ENCODE data around the gene RPL11. TPM values are rescaled to one million over a fixed set of nuclear protein-coding genes. Genes with fewer than 3 reads are reported as not detected.

Gene RPL11
- total RNA-seq, 4 donors from 2014 or later = 864 to 1,286 (median 1,238) TPM

GRCh38 chr1:23698466-23698865, 6.9 kb downstream of the RPL11 start:
- 59% methylated on average over 5 of the region's 5 CpGs for WGBS
- no peak for TF ChIP-seq POLR2A (IDR thresholded peaks at IDR 0.05)
- TF ChIP-seq CTCF (IDR thresholded peaks at IDR 0.05) = no peak
- no peak for TF ChIP-seq POLR2AphosphoS5 (IDR thresholded peaks at IDR 0.05)
- no peak for TF ChIP-seq EP300 (IDR thresholded peaks at IDR 0.05)
- no peak for DNase-seq (ENCODE audit: low spot score in 2 of 2)
- Histone ChIP-seq H3K27me3 (no peaks in the 10 kb centered on the region), H3K36me3 (peaks cover 89% of the 10 kb centered on the region), H3K9me3 (no peaks in the 10 kb centered on the region), H3K27ac (no peak overlapping the region), H3K4me1 (peaks cover 41% of the 10 kb centered on the region), H3K4me3 (no peak overlapping the region)

GRCh38 chr1:23699280-23700179, 7.9 kb downstream of the RPL11 start:
- whole genome bisulfite sequencing = 64% methylated on average over 7 of the region's 7 CpGs
- H3K27me3 ChIP-seq = no peaks in the 10 kb centered on the region
- no peak for TF ChIP-seq POLR2AphosphoS5 (IDR thresholded peaks at IDR 0.05)
- no peak for TF ChIP-seq EP300 (IDR thresholded peaks at IDR 0.05)
- no peak for TF ChIP-seq POLR2A (IDR thresholded peaks at IDR 0.05)
- TF ChIP-seq CTCF (IDR thresholded peaks at IDR 0.05) = no peak
- peaks cover 34% of the 10 kb centered on the region for H3K4me1 ChIP-seq
- DNase-seq (ENCODE audit: low spot score in 2 of 2) = no peak
- no peaks in the 10 kb centered on the region for H3K9me3 ChIP-seq
- H3K36me3 ChIP-seq = peaks cover 85% of the 10 kb centered on the region
- H3K27ac ChIP-seq = no peak overlapping the region
- no peak overlapping the region for H3K4me3 ChIP-seq

GRCh38 chr1:23701310-23701709, 9.7 kb downstream of the RPL11 start:
- Histone ChIP-seq H3K36me3 (peaks cover 73% of the 10 kb centered on the region), H3K4me3 (no peak overlapping the region), H3K27ac (no peak overlapping the region), H3K9me3 (no peaks in the 10 kb centered on the region), H3K4me1 (peaks cover 17% of the 10 kb centered on the region), H3K27me3 (no peaks in the 10 kb centered on the region)
- WGBS = 96% methylated on average over 2 of the region's 2 CpGs
- TF ChIP-seq POLR2AphosphoS5 (IDR thresholded peaks at IDR 0.05) (no peak), CTCF (IDR thresholded peaks at IDR 0.05) (no peak), EP300 (IDR thresholded peaks at IDR 0.05) (no peak), POLR2A (IDR thresholded peaks at IDR 0.05) (no peak)
- no peak for DNase-seq (ENCODE audit: low spot score in 2 of 2)

- DNase-seq (ENCODE audit: low spot score in 2 of 2) = no peak
- TF ChIP-seq POLR2AphosphoS5 (IDR thresholded peaks at IDR 0.05) = no peak
- TF ChIP-seq POLR2A (IDR thresholded peaks at IDR 0.05) = no peak
- no peak for TF ChIP-seq EP300 (IDR thresholded peaks at IDR 0.05)
- no peak for TF ChIP-seq CTCF (IDR thresholded peaks at IDR 0.05)
- Histone ChIP-seq H3K27me3 (no peaks in the 10 kb centered on the region), H3K9me3 (no peaks in the 10 kb centered on the region), H3K36me3 (peaks cover 66% of the 10 kb centered on the region), H3K27ac (no peak overlapping the region), H3K4me3 (no peak overlapping the region), H3K4me1 (peaks cover 13% of the 10 kb centered on the region)
- 78% methylated on average over 5 of the region's 5 CpGs for WGBS
These were observed 10.4 kb downstream of the RPL11 start for GRCh38 chr1:23701996-23702395.

- no peak for DNase-seq (ENCODE audit: low spot score in 2 of 2)
- Histone ChIP-seq H3K9me3 (no peaks in the 10 kb centered on the region), H3K27me3 (no peaks in the 10 kb centered on the region), H3K4me3 (no peak overlapping the region), H3K4me1 (no peaks in the 10 kb centered on the region), H3K27ac (no peak overlapping the region), H3K36me3 (peaks cover 46% of the 10 kb centered on the region)
- TF ChIP-seq POLR2A (IDR thresholded peaks at IDR 0.05) = no peak
- TF ChIP-seq EP300 (IDR thresholded peaks at IDR 0.05) = no peak
- TF ChIP-seq POLR2AphosphoS5 (IDR thresholded peaks at IDR 0.05) = no peak
- TF ChIP-seq CTCF (IDR thresholded peaks at IDR 0.05) = no peak
- WGBS = 81% methylated on average over 6 of the region's 6 CpGs
These were observed 13.4 kb downstream of the RPL11 start for GRCh38 chr1:23704834-23705495.

All from suprapubic skin (tissue), 4 donors.